Endothelial cell of umbilical vein (primary cell): ENCODE measurements around the gene APBA2.

Experiments used
- CTCF ChIP-seq, 2 donors: IDR thresholded peaks; 1 replicate in 1 of 2; 2 replicates in 1 of 2; pipeline ENCODE4 v1.5.1; 2011; ENCODE audit warnings: low read length in 2 of 2, mild to moderate bottlenecking in 2 of 2, moderate library complexity in 2 of 2, control low read depth in 1 of 2, inconsistent platforms in 1 of 2, low read depth in 1 of 2; ENCODE audit not compliant: insufficient read depth in 1 of 2; ENCODE audit errors: extremely low read depth in 1 of 2
- MYC ChIP-seq: IDR thresholded peaks from one replicate; pipeline ENCODE4 v1.6.1; 2011; ENCODE audit warnings: mild to moderate bottlenecking, low read depth, low read length

DNA sequence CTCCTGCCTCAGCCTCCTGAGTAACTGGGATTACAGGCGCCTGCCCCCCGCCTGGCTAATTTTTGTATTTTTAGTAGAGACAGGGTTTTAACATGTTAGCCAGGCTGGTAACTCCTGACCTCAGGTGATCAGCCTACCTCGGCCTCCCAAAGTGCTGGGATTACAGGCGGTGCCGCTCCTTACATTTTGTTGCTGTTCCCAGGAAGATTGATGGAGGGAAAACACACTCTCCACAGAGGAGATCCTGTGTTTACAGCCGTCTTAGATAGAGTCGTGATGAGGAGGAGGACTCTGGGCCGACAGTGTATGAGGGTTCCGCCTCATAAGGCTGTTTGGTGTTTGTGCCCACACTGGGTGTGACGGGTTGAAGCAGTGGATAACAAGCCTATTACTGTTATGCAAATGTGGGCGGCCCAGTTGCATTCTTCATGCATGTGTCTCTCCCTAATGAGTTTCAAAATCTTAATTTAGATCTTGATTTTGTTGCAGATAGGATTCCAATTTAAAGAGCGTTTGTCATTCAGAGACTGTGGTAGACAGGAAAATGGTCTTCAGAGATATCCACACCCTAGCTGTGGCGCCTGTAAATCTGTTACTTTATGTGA, 60.0 kb downstream of the APBA2 start:
- TF ChIP-seq MYC = no peak
- TF ChIP-seq CTCF (IDR thresholded peaks at IDR 0.05; ENCODE audit: extremely low read depth in 1 of 2, insufficient read depth in 1 of 2, low read depth in 1 of 2, low read length in 2 of 2) = no peak
